NCI-H2227 treated with DMSO at 0.1 percent for 48 hours (cell line): Measurements from ENCODE around the gene WBP1L.
A peak's percentile ranks its signal among the peaks of the same experiment; 100 is the strongest.
"Not testable (repeated sequence)": the region's sequence is repeated elsewhere in the genome, so short reads cannot be mapped to it uniquely, and the experiment has no call there.

Source experiments
- DNase-seq: peaks from one replicate; lab custom pipeline; 2025; lab: John Stamatoyannopoulos, UW

Gene WBP1L

GRCh38 chr10:102812231-102812876 lies 68.6 kb downstream of the WBP1L start:
- no peak for DNase-seq

GRCh38 chr10:102813017-102813541 lies 69.3 kb downstream of the WBP1L start:
- no peak for DNase-seq

- no peak for DNase-seq
These were observed 70.1 kb downstream of the WBP1L start for GRCh38 chr10:102813734-102814452.

- no peak for DNase-seq
These were observed 70.7 kb downstream of the WBP1L start for GRCh38 chr10:102814453-102814871.

- no peak for DNase-seq
These were observed 71.3 kb downstream of the WBP1L start for GRCh38 chr10:102814873-102815661.

GRCh38 chr10:102815790-102816549 lies 72.2 kb downstream of the WBP1L start:
- DNase-seq = no peak

GRCh38 chr10:102817175-102817574 lies 73.4 kb downstream of the WBP1L start:
- DNase-seq = no peak

- DNase-seq = no peak
These were observed 75.3 kb downstream of the WBP1L start for GRCh38 chr10:102819054-102819453.

GRCh38 chr10:102820008-102820407 lies 76.3 kb downstream of the WBP1L start:
- not testable (repeated sequence) for DNase-seq

- no peak for DNase-seq
These were observed 78.5 kb downstream of the WBP1L start for GRCh38 chr10:102822222-102822621.

GRCh38 chr10:102824664-102825063 lies 80.9 kb downstream of the WBP1L start:
- DNase-seq = no peak

- DNase-seq = no peak
These were observed 82.5 kb downstream of the WBP1L start for GRCh38 chr10:102826148-102826796.

GRCh38 chr10:102827597-102827975 lies 83.8 kb downstream of the WBP1L start:
- DNase-seq = no peak

- no peak for DNase-seq
These were observed 87.7 kb downstream of the WBP1L start for GRCh38 chr10:102831322-102832071.

GRCh38 chr10:102832248-102832647 lies 88.5 kb downstream of the WBP1L start:
- no peak for DNase-seq

GRCh38 chr10:102832987-102833386 lies 89.2 kb downstream of the WBP1L start:
- no peak for DNase-seq

- DNase-seq = no peak
These were observed 90.4 kb downstream of the WBP1L start for GRCh38 chr10:102834143-102834542.

- peak; percentile 64 for DNase-seq
These were observed 91.3 kb downstream of the WBP1L start for GRCh38 chr10:102835007-102835482.

GRCh38 chr10:102837230-102837721 lies 93.5 kb downstream of the WBP1L start, which contains the start of gene CYP17A1:
CYP17A1 (minus strand) TSS chr10:102837413; CDS start chr10:102837361, 52 bp downstream.
- no peak for DNase-seq

GRCh38 chr10:102838276-102838927 lies 94.7 kb downstream of the WBP1L start:
- not testable (repeated sequence) for DNase-seq
